Activated gamma-delta T cell treated with Interleukin-2 at 50 U/mL for 16 hours (primary cell): ENCODE results near the gene NUDT8.
"Not testable (repeated sequence)": the region's sequence is repeated elsewhere in the genome, so short reads cannot be mapped to it uniquely, and the experiment has no call there.

ENCODE experiments used
- DNase-seq: peaks from one replicate; pipeline ENCODE4 v3.0.0-alpha.2; 2020

The NUDT8 gene

GRCh38 chr11:67641338-67642172 lies 11.8 kb upstream of the NUDT8 start:
- no peak for DNase-seq

GRCh38 chr11:67640758-67641337 lies 11.1 kb upstream of the NUDT8 start:
- no peak for DNase-seq

GRCh38 chr11:67640021-67640757 lies 10.5 kb upstream of the NUDT8 start:
- DNase-seq: peak; percentile 54

- no peak for DNase-seq
Observed at GRCh38 chr11:67639438-67639859, 9.7 kb upstream of the NUDT8 start, which contains the start of gene TBX10. Gene TBX10 (minus strand): TSS chr11:67639763. CDS start chr11:67639472, 291 bp downstream.

GRCh38 chr11:67638535-67639437 lies 9.0 kb upstream of the NUDT8 start:
- DNase-seq: no peak

- DNase-seq: not testable (repeated sequence)
Observed at GRCh38 chr11:67637441-67637840, 7.7 kb upstream of the NUDT8 start.

GRCh38 chr11:67636962-67637361 lies 7.2 kb upstream of the NUDT8 start:
- DNase-seq: no peak

- no peak for DNase-seq
Observed at GRCh38 chr11:67635231-67635521, 5.4 kb upstream of the NUDT8 start.

- no peak for DNase-seq
Observed at GRCh38 chr11:67634366-67635230, 4.9 kb upstream of the NUDT8 start.

- DNase-seq: no peak
Observed at GRCh38 chr11:67633758-67634365, 4.1 kb upstream of the NUDT8 start.

- DNase-seq: no peak
Observed at GRCh38 chr11:67632982-67633755, 3.4 kb upstream of the NUDT8 start.

- DNase-seq: no peak
Observed at GRCh38 chr11:67632175-67632981, 2.6 kb upstream of the NUDT8 start.

- DNase-seq: no peak
Observed at GRCh38 chr11:67631853-67632174, 2.1 kb upstream of the NUDT8 start.

- no peak for DNase-seq
Observed at GRCh38 chr11:67631411-67631810, 1.7 kb upstream of the NUDT8 start.

- no peak for DNase-seq
Observed at GRCh38 chr11:67630943-67631331, 1.2 kb upstream of the NUDT8 start.

GRCh38 chr11:67630228-67630942 lies 648 bp upstream of the NUDT8 start:
- DNase-seq: peak; percentile 95

GRCh38 chr11:67628710-67629385 lies 889 bp downstream of the NUDT8 start:
- no peak for DNase-seq

GRCh38 chr11:67627812-67628624 lies 1.7 kb downstream of the NUDT8 start:
- DNase-seq: no peak
